H1 (cell line): ENCODE results near the gene TGFBR2. TPM values are rescaled to one million over a fixed set of nuclear protein-coding genes. Genes with fewer than 3 reads are reported as not detected.

Experiments
- CTCF ChIA-PET: fragments of 300-600 bp; sonication (Branson Sonifier 250); formaldehyde crosslinking; loops from one replicate; lab custom pipeline; 2021; ENCODE audit not compliant: partially characterized antibody; lab: Charles Lee
- POLR2A ChIA-PET: fragments of 300-600 bp; sonication (Branson Sonifier 250); formaldehyde crosslinking; loops from one replicate; lab custom pipeline; 2021; ENCODE audit warnings: inconsistent platforms; ENCODE audit not compliant: partially characterized antibody; lab: Charles Lee
- DNase-seq, 2 experiments: peaks; one replicate each; pipeline versions ENCODE4 v3.0.0 to v3.0.0-alpha.2; 2010 to 2022; ENCODE audit warnings: low spot score in 2 of 2, low read depth in 1 of 2, mixed read lengths in 1 of 2
- FAIRE-seq: peaks from 2 replicates; lab custom pipeline; 2011; peaks lifted over from hg19 to GRCh38; lab: Jason Lieb, UNC
- H2AFZ ChIP-seq: 2 replicates; pipeline ENCODE4 v1.8.1; 2012; ENCODE audit warnings: low read length, inconsistent platforms
- H2AK5ac ChIP-seq: 2 replicates; pipeline ENCODE4 v1.6.1; 2013; ENCODE audit warnings: low read depth, low read length
- H2BK120ac ChIP-seq: replicated peaks from 2 replicates; pipeline ENCODE3; 2013; ENCODE audit warnings: low read depth, low read length, inconsistent platforms
- H2BK12ac ChIP-seq: 2 replicates; pipeline ENCODE4 v1.6.1; 2013; ENCODE audit warnings: low read depth, low read length
- H2BK15ac ChIP-seq: 2 replicates; pipeline ENCODE4 v1.6.1; 2013; ENCODE audit warnings: low read length
- H2BK20ac ChIP-seq: 2 replicates; pipeline ENCODE4 v1.6.1; 2013; ENCODE audit warnings: low read length
- H2BK5ac ChIP-seq: 2 replicates; pipeline ENCODE4 v1.6.1; 2013; ENCODE audit warnings: low read depth, low read length
- H3K14ac ChIP-seq: 2 replicates; pipeline ENCODE4 v1.6.1; 2013; ENCODE audit warnings: inconsistent platforms; ENCODE audit not compliant: insufficient read length
- H3K18ac ChIP-seq: 2 replicates; pipeline ENCODE4 v1.6.1; 2013; ENCODE audit warnings: low read length; ENCODE audit errors: extremely low read depth
- H3K23ac ChIP-seq: 2 replicates; pipeline ENCODE4 v1.6.1; 2013; ENCODE audit warnings: inconsistent platforms; ENCODE audit not compliant: insufficient read length
- H3K23me2 ChIP-seq: 2 replicates; pipeline ENCODE4 v1.6.1; 2013; ENCODE audit warnings: low read depth, low read length
- H3K27ac ChIP-seq: 2 replicates; pipeline ENCODE4 v1.6.1; 2011; ENCODE audit warnings: low read depth, low read length, inconsistent platforms
- H3K27me3 ChIP-seq, 4 experiments: replicated peaks in 1 of 4; 1 replicate in 1 of 4; 2 replicates in 3 of 4; pipeline versions ENCODE4 v1.6.1 to v1.8.1; 2011 to 2013; ENCODE audit warnings: low read length in 3 of 4, mild to moderate bottlenecking in 3 of 4, inconsistent platforms in 2 of 4, mixed read lengths in 2 of 4, moderate library complexity in 1 of 4; ENCODE audit not compliant: control insufficient read depth in 3 of 4, insufficient read depth in 3 of 4; ENCODE audit errors: extremely low read depth in 1 of 4
- H3K36me3 ChIP-seq, 4 experiments: 2 replicates each; pipeline versions ENCODE4 v1.6.1 to v1.8.1; 2011 to 2013; ENCODE audit warnings: mild to moderate bottlenecking in 4 of 4, low read length in 3 of 4, moderate library complexity in 2 of 4, control low read depth in 1 of 4, inconsistent platforms in 1 of 4; ENCODE audit not compliant: insufficient read depth in 4 of 4, control insufficient read depth in 2 of 4
- H3K4ac ChIP-seq: replicated peaks from 2 replicates; pipeline ENCODE3; 2013; ENCODE audit warnings: low read length, low read depth, mixed read lengths, inconsistent platforms; ENCODE audit not compliant: insufficient read length
- H3K4me1 ChIP-seq, 4 experiments: replicated peaks in 1 of 4; 1 replicate in 1 of 4; 2 replicates in 3 of 4; pipeline versions ENCODE4 v1.6.1 to v1.8.1; 2011 to 2013; ENCODE audit warnings: low read length in 3 of 4, inconsistent platforms in 2 of 4, mixed read lengths in 1 of 4; ENCODE audit not compliant: insufficient read depth in 4 of 4, control insufficient read depth in 3 of 4
- H3K4me2 ChIP-seq, 2 experiments: 2 replicates each; pipeline versions ENCODE4 v1.6.1 to v1.8.1; 2011 to 2013; ENCODE audit warnings: low read depth in 2 of 2, low read length in 2 of 2, control low read depth in 1 of 2, inconsistent platforms in 1 of 2, mild to moderate bottlenecking in 1 of 2; ENCODE audit not compliant: insufficient read depth in 1 of 2
- H3K4me3 ChIP-seq, 4 experiments: fragments of 200-600, 300-600 bp in 1 of 4; sonication (generic), shearing (Covaris generic), sonication (Bioruptor Twin) in 1 of 4; 2 replicates each; pipeline versions ENCODE4 v1.5.1 to v1.8.1; 2011 to 2016; ENCODE audit warnings: low read length in 4 of 4, low read depth in 3 of 4, control low read depth in 2 of 4, inconsistent platforms in 2 of 4, mild to moderate bottlenecking in 2 of 4, mixed read lengths in 1 of 4, moderate library complexity in 1 of 4; ENCODE audit not compliant: insufficient read depth in 2 of 4; ENCODE audit errors: extremely low read depth in 1 of 4
- H3K56ac ChIP-seq: replicated peaks from 2 replicates; pipeline ENCODE3; 2013; ENCODE audit warnings: low read depth, mild to moderate bottlenecking, mixed read lengths, low read length, inconsistent platforms; ENCODE audit not compliant: insufficient read length
- H3K79me1 ChIP-seq: 2 replicates; pipeline ENCODE4 v1.6.1; 2013; ENCODE audit warnings: low read depth, low read length, control low read depth
- H3K79me2 ChIP-seq, 2 experiments: 2 replicates each; pipeline versions ENCODE4 v1.6.1 to v1.8.1; 2012 to 2013; ENCODE audit warnings: low read length in 2 of 2, mild to moderate bottlenecking in 2 of 2, inconsistent platforms in 1 of 2; ENCODE audit not compliant: insufficient read depth in 2 of 2, control insufficient read depth in 1 of 2
- H3K9ac ChIP-seq, 4 experiments: replicated peaks in 1 of 4; 1 replicate in 1 of 4; 2 replicates in 3 of 4; pipeline versions ENCODE4 v1.6.1 to v1.8.1; 2011 to 2013; ENCODE audit warnings: low read depth in 3 of 4, low read length in 3 of 4, control low read depth in 2 of 4, mild to moderate bottlenecking in 2 of 4, moderate library complexity in 2 of 4, inconsistent platforms in 1 of 4; ENCODE audit errors: extremely low read depth in 1 of 4
- H3K9me3 ChIP-seq, 2 experiments: 2 replicates each; pipeline versions ENCODE4 v1.6.1 to v1.8.1; 2012 to 2013; ENCODE audit warnings: mild to moderate bottlenecking in 2 of 2, moderate library complexity in 2 of 2, control low read depth in 1 of 2, inconsistent platforms in 1 of 2, low read depth in 1 of 2, low read length in 1 of 2, mixed read lengths in 1 of 2; ENCODE audit not compliant: insufficient read depth in 2 of 2
- H4K20me1 ChIP-seq, 2 experiments: replicated peaks in 1 of 2; 2 replicates each; pipeline versions ENCODE3 to v1.8.1; 2011 to 2013; ENCODE audit warnings: inconsistent platforms in 2 of 2, low read length in 2 of 2, mild to moderate bottlenecking in 1 of 2; ENCODE audit not compliant: insufficient read depth in 2 of 2, control insufficient read depth in 1 of 2
- H4K5ac ChIP-seq: 2 replicates; pipeline ENCODE4 v1.6.1; 2013; ENCODE audit warnings: low read length, low read depth, mixed read lengths, inconsistent platforms; ENCODE audit not compliant: insufficient read length
- H4K8ac ChIP-seq: 2 replicates; pipeline ENCODE4 v1.8.0; 2013; ENCODE audit warnings: mild to moderate bottlenecking, moderate library complexity, low read length, inconsistent platforms; ENCODE audit not compliant: insufficient read depth; ENCODE audit errors: extremely low read depth
- H4K91ac ChIP-seq: replicated peaks from 2 replicates; pipeline ENCODE3; 2013; ENCODE audit warnings: low read length, mixed read lengths, inconsistent platforms; ENCODE audit not compliant: insufficient read length
- ATF3 ChIP-seq: IDR thresholded peaks from 2 replicates; pipeline ENCODE4 v1.6.1; 2011; ENCODE audit warnings: low read depth, mild to moderate bottlenecking, low read length; ENCODE audit not compliant: insufficient read depth
- WGBS, 2 experiments: shearing (Covaris generic) in 1 of 2; methylation state at CpG; one replicate each; pipeline versions ENCODE4 v1.1.6 to v1.1.7; 2013 to 2015; ENCODE audit warnings: low lambda C conversion rate in 2 of 2, mixed read lengths in 2 of 2, inconsistent platforms in 1 of 2, low coverage in 1 of 2, missing lambda C conversion rate in 1 of 2; ENCODE audit not compliant: insufficient replicate concordance in 2 of 2, insufficient coverage in 1 of 2, insufficient read length in 1 of 2; ENCODE audit errors: extremely low coverage in 1 of 2, missing lambda C conversion rate in 1 of 2; 5-methylcytosine and 5-hydroxymethylcytosine counted together
- polyA plus RNA-seq, 7 experiments: library from polyadenylated mRNA; depleted of rRNA in 3 of 7; stranded (reverse) in 5 of 7; unstranded in 2 of 7; fragments of >200 nt in 5 of 7; fragments of 200-250 nt in 2 of 7; gene quantifications; 1 replicate in 5 of 7; 2 replicates in 1 of 7; 4 replicates in 1 of 7; pipeline versions ENCODE4 v1.2.1 to v1.2.3, GENCODE V29; 2011 to 2013; ENCODE audit warnings: missing spikeins in 2 of 7, mixed read lengths in 2 of 7
- total RNA-seq: library from RNA; stranded (reverse); fragmentation: NEBNext Ultra II Directional; extraction: Animal tissue kit (Norgen Biotek cat#: 25700); gene quantifications from 2 replicates; pipeline ENCODE4 v1.2.1, GENCODE V29; 2021

TGFBR2 gene
- total and polyA plus RNA-seq, 2 of the 8 experiments (the other 6 are each of a cell fraction or from before 2014, with no cell fraction given): 4.2 to 7.4 TPM

GRCh38 chr3:30605706-30606300 lies 598 bp upstream of the TGFBR2 start:
- Histone ChIP-seq H2BK20ac (no peak overlapping the region), H3K4me2 (peak overlapping the region; percentile 79 to 96), H3K14ac (no peak overlapping the region), H2BK120ac (no peak overlapping the region), H3K4ac (peak overlapping the region; percentile 74), H2AFZ (peak overlapping the region; percentile 93), H3K4me1 (peaks cover 0 to 6% (median under 1%) of the 10 kb centered on the region in 4 experiments; a peak in 5 of 7 replicates), H2BK15ac (0 out of 2 replicates have a peak overlapping the region, but pooled peaks have one; percentile 62), H3K4me3 (peak overlapping the region; percentile 68 to 93 (median 75); a peak in 7 of 8 replicates), H3K27me3 (peaks cover 0 to 3% (median 0%) of the 10 kb centered on the region in 4 experiments; a peak in 1 of 7 replicates), H3K79me1 (peaks cover 8% of the 10 kb centered on the region), H2AK5ac (no peak overlapping the region), H3K9me3 (no peaks in the 10 kb centered on the region), H3K23ac (no peak overlapping the region), H4K8ac (no peak overlapping the region), H4K5ac (peak overlapping the region; percentile 36), H2BK5ac (no peak overlapping the region), H3K36me3 (no peaks in the 10 kb centered on the region), H3K23me2 (peaks cover 6% of the 10 kb centered on the region; the same call in 1 of the 2 replicates), H4K20me1 (peaks cover 0 to 3% of the 10 kb centered on the region in 2 experiments), H4K91ac (no peak overlapping the region), H3K18ac (peak overlapping the region; percentile 78; the same call in 1 of the 2 replicates), H3K9ac (peak overlapping the region in 3 of 4 experiments; percentile 56 to 68 (median 63); a peak in 5 of 7 replicates), H3K79me2 (peaks cover 0 to 35% of the 10 kb centered on the region in 2 experiments; a peak in 3 of 4 replicates), H3K56ac (no peak overlapping the region), H2BK12ac (no peak overlapping the region), H3K27ac (no peak overlapping the region)
- DNase-seq: no peak
- ChIA-PET CTCF (interaction anchor here (0.7 to 1.3 kb wide), 2 partner anchors 92 to 564 kb away, joined by 3 read pairs; no protein-coding TSS in a partner anchor), POLR2A (interaction anchor here (0.7 to 1.6 kb wide), 5 partner anchors 11 to 90 kb away, joined by 3 to 4 read pairs (median 3); no protein-coding TSS in a partner anchor)
- TF ChIP-seq ATF3: no peak
- WGBS, 2 experiments: 21% methylated on average over 10 of the region's 10 CpGs; no CpG with 5 or more reads in 1 of the 2 experiments
- FAIRE-seq: no peak
